Endothelial cell of umbilical vein (primary cell): ENCODE results near the gene PTPRD.

Source experiments
- EZH2 ChIP-seq: IDR thresholded peaks from 2 replicates; pipeline ENCODE4 v1.6.1; 2012; ENCODE audit warnings: borderline replicate concordance, low read depth, mild to moderate bottlenecking, moderate library complexity, low read length, inconsistent platforms; ENCODE audit not compliant: severe bottlenecking
- JUN ChIP-seq: IDR thresholded peaks from 2 replicates; pipeline ENCODE4 v1.6.1; 2011; ENCODE audit warnings: borderline replicate concordance, low read depth; ENCODE audit not compliant: insufficient read length, insufficient read depth
- MAX ChIP-seq: IDR thresholded peaks from 2 replicates; pipeline ENCODE4 v1.6.1; 2011; ENCODE audit not compliant: insufficient read depth, insufficient read length
- MYC ChIP-seq: IDR thresholded peaks from one replicate; pipeline ENCODE4 v1.6.1; 2011; ENCODE audit warnings: mild to moderate bottlenecking, low read depth, low read length
- POLR2A ChIP-seq: IDR thresholded peaks from 2 replicates; pipeline ENCODE4 v1.6.1; 2012; ENCODE audit warnings: low read depth, mild to moderate bottlenecking, control low read depth, low read length
- POLR2AphosphoS5 ChIP-seq: IDR thresholded peaks from 2 replicates; pipeline ENCODE4 v1.6.1; 2012; ENCODE audit warnings: low read depth, mild to moderate bottlenecking, control low read depth, low read length, moderate library complexity; ENCODE audit not compliant: insufficient read depth
- TF ChIP-seq, protein P1 (sequence below), 2 donors: IDR thresholded peaks; 1 replicate in 1 of 2; 2 replicates in 1 of 2; pipeline ENCODE4 v1.5.1; 2011; ENCODE audit warnings: low read length in 2 of 2, mild to moderate bottlenecking in 2 of 2, moderate library complexity in 2 of 2, control low read depth in 1 of 2, inconsistent platforms in 1 of 2, low read depth in 1 of 2; ENCODE audit not compliant: insufficient read depth in 1 of 2; ENCODE audit errors: extremely low read depth in 1 of 2

- TF ChIP-seq, protein P1, sequence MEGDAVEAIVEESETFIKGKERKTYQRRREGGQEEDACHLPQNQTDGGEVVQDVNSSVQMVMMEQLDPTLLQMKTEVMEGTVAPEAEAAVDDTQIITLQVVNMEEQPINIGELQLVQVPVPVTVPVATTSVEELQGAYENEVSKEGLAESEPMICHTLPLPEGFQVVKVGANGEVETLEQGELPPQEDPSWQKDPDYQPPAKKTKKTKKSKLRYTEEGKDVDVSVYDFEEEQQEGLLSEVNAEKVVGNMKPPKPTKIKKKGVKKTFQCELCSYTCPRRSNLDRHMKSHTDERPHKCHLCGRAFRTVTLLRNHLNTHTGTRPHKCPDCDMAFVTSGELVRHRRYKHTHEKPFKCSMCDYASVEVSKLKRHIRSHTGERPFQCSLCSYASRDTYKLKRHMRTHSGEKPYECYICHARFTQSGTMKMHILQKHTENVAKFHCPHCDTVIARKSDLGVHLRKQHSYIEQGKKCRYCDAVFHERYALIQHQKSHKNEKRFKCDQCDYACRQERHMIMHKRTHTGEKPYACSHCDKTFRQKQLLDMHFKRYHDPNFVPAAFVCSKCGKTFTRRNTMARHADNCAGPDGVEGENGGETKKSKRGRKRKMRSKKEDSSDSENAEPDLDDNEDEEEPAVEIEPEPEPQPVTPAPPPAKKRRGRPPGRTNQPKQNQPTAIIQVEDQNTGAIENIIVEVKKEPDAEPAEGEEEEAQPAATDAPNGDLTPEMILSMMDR (IDR thresholded peaks at IDR 0.05; ENCODE audit: extremely low read depth in 1 of 2, insufficient read depth in 1 of 2, low read depth in 1 of 2, low read length in 2 of 2): no peak
- TF ChIP-seq POLR2AphosphoS5: no peak
- TF ChIP-seq JUN: no peak
- no peak for TF ChIP-seq POLR2A
- TF ChIP-seq EZH2: no peak
- no peak for TF ChIP-seq MAX
- no peak for TF ChIP-seq MYC
These were observed 1899.0 kb downstream of the PTPRD start for GRCh38 chr9:8713811-8714165.
